IMR-90 (cell line): Measurements from ENCODE around the gene ZNF835. TPM values are rescaled to one million over a fixed set of nuclear protein-coding genes. Genes with fewer than 3 reads are reported as not detected.

ENCODE experiments used
- ATAC-seq: fragments of 200-7000 bp; cut with Tn5 transposase; 2 replicates; pipeline ENCODE4 v1.9.1; 2020; ENCODE audit warnings: low read depth, mild to moderate bottlenecking, moderate library complexity
- BruUV-seq: library from RNA; stranded (reverse); fragments of 400-500 nt; replicated peaks from 2 replicates; lab custom pipeline; 2021; lab: Mats Ljungman, UMichigan
- CTCF ChIA-PET: fragments of 300-600 bp; formaldehyde crosslinking; extraction: SDS; loops from one replicate; lab custom pipeline; 2021; ENCODE audit warnings: antibody characterized with exemption; lab: Yijun Ruan, JAX
- POLR2A ChIA-PET: fragments of 300-600 bp; sonication (Branson Sonifier 250); formaldehyde crosslinking; loops from one replicate; lab custom pipeline; 2022; ENCODE audit warnings: antibody characterized with exemption; ENCODE audit not compliant: unreplicated experiment; lab: Charles Lee
- DNase-seq: peaks from one replicate; pipeline ENCODE4 v3.0.0; 2013
- H2AFZ ChIP-seq: replicated peaks from 2 replicates; pipeline ENCODE3; 2013; ENCODE audit warnings: low read length, mild to moderate bottlenecking; ENCODE audit not compliant: poor library complexity
- H2AK5ac ChIP-seq: 2 replicates; pipeline ENCODE4 v1.6.1; 2013; ENCODE audit warnings: low read depth, low read length, inconsistent platforms
- H2AK9ac ChIP-seq: replicated peaks from 2 replicates; pipeline ENCODE3; 2013; ENCODE audit warnings: mild to moderate bottlenecking, low read depth, low read length, moderate library complexity; ENCODE audit not compliant: poor library complexity
- H2BK120ac ChIP-seq: 2 replicates; pipeline ENCODE4 v1.6.1; 2013; ENCODE audit warnings: low read depth, low read length, inconsistent platforms
- H2BK15ac ChIP-seq: 3 replicates; pipeline ENCODE4 v1.6.1; 2013; ENCODE audit warnings: low read depth, low read length, inconsistent platforms
- H2BK20ac ChIP-seq: 2 replicates; pipeline ENCODE4 v1.6.1; 2013; ENCODE audit warnings: low read depth, mild to moderate bottlenecking, inconsistent platforms, low read length, moderate library complexity
- H2BK5ac ChIP-seq: 2 replicates; pipeline ENCODE4 v1.6.1; 2013; ENCODE audit warnings: mild to moderate bottlenecking, low read depth, low read length, inconsistent platforms; ENCODE audit not compliant: poor library complexity, severe bottlenecking
- H3K14ac ChIP-seq: replicated peaks from 2 replicates; pipeline ENCODE4 v1.6.1; 2013; ENCODE audit warnings: low read depth, low read length, inconsistent platforms
- H3K18ac ChIP-seq: 2 replicates; pipeline ENCODE4 v1.6.1; 2013; ENCODE audit warnings: low read depth, low read length, control low read depth
- H3K23ac ChIP-seq: 2 replicates; pipeline ENCODE4 v1.6.1; 2013; ENCODE audit warnings: low read depth, low read length, inconsistent platforms
- H3K27ac ChIP-seq: 2 replicates; pipeline ENCODE4 v1.5.1; 2013; ENCODE audit warnings: mild to moderate bottlenecking, control low read depth, low read length; ENCODE audit not compliant: insufficient read depth
- H3K27me3 ChIP-seq: 2 replicates; pipeline ENCODE4 v1.6.1; 2013; ENCODE audit warnings: low read length; ENCODE audit not compliant: control insufficient read depth, insufficient read depth
- H3K36me3 ChIP-seq: 2 replicates; pipeline ENCODE4 v1.6.1; 2013; ENCODE audit warnings: low read length, mixed read lengths; ENCODE audit not compliant: control insufficient read depth, insufficient read depth
- H3K4ac ChIP-seq: 2 replicates; pipeline ENCODE4 v1.6.1; 2013; ENCODE audit warnings: low read depth, low read length, inconsistent platforms
- H3K4me1 ChIP-seq: 2 replicates; pipeline ENCODE4 v1.6.1; 2013; ENCODE audit warnings: low read length, mixed read lengths; ENCODE audit not compliant: control insufficient read depth, insufficient read depth
- H3K4me2 ChIP-seq: 2 replicates; pipeline ENCODE4 v1.6.1; 2013; ENCODE audit warnings: low read depth, mild to moderate bottlenecking, control low read depth, low read length, moderate library complexity
- H3K4me3 ChIP-seq: 2 replicates; pipeline ENCODE4 v1.5.1; 2013; ENCODE audit warnings: low read depth, mild to moderate bottlenecking, control low read depth, low read length, moderate library complexity; ENCODE audit not compliant: insufficient read depth
- H3K56ac ChIP-seq: 2 replicates; pipeline ENCODE4 v1.6.1; 2013; ENCODE audit warnings: low read length, inconsistent platforms; ENCODE audit not compliant: insufficient read depth; ENCODE audit errors: extremely low read depth
- H3K79me1 ChIP-seq, 2 experiments: 2 replicates each; pipeline ENCODE4 v1.6.1; 2013; ENCODE audit warnings: low read length in 2 of 2, inconsistent platforms in 1 of 2, low read depth in 1 of 2
- H3K9ac ChIP-seq: 2 replicates; pipeline ENCODE4 v1.6.1; 2013; ENCODE audit warnings: low read depth, low read length, control low read depth
- H3K9me1 ChIP-seq: 2 replicates; pipeline ENCODE4 v1.6.1; 2013; ENCODE audit warnings: low read length, inconsistent platforms; ENCODE audit not compliant: insufficient read depth
- H3K9me3 ChIP-seq: 2 replicates; pipeline ENCODE4 v1.6.1; 2013; ENCODE audit warnings: low read length; ENCODE audit not compliant: control insufficient read depth, insufficient read depth
- H4K20me1 ChIP-seq: 2 replicates; pipeline ENCODE4 v1.6.1; 2013; ENCODE audit warnings: low read length, inconsistent platforms; ENCODE audit not compliant: insufficient read depth
- H4K5ac ChIP-seq: 2 replicates; pipeline ENCODE4 v1.6.1; 2013; ENCODE audit warnings: mild to moderate bottlenecking, low read depth, low read length, control low read depth
- H4K8ac ChIP-seq, 2 experiments: 2 replicates each; pipeline ENCODE4 v1.6.1; 2013; ENCODE audit warnings: low read depth in 2 of 2, low read length in 2 of 2, control low read depth in 1 of 2, inconsistent platforms in 1 of 2
- H4K91ac ChIP-seq: 2 replicates; pipeline ENCODE4 v1.6.1; 2013; ENCODE audit warnings: low read depth, low read length, inconsistent platforms; ENCODE audit not compliant: insufficient read depth
- CHD1 ChIP-seq: IDR thresholded peaks from 2 replicates; pipeline ENCODE4 v1.6.1; 2012; ENCODE audit warnings: low read depth, low read length, improper control_type of control experiment
- FOS ChIP-seq: fragments of 150-350 bp; IDR thresholded peaks from 2 replicates; pipeline ENCODE4 v1.6.1; 2016; ENCODE audit warnings: low read depth, low read length
- MAFK ChIP-seq: IDR thresholded peaks from 2 replicates; pipeline ENCODE4 v1.6.1; 2012; ENCODE audit warnings: low read depth, low read length, improper control_type of control experiment
- MXI1 ChIP-seq: IDR thresholded peaks from 2 replicates; pipeline ENCODE4 v1.6.1; 2012; ENCODE audit warnings: low read depth, mild to moderate bottlenecking, low read length, moderate library complexity, borderline replicate concordance
- NFE2L2 ChIP-seq: fragments of 150-350 bp; IDR thresholded peaks from 2 replicates; pipeline ENCODE4 v1.6.1; 2016; ENCODE audit warnings: low read depth, mild to moderate bottlenecking, low read length
- RCOR1 ChIP-seq: IDR thresholded peaks from 2 replicates; pipeline ENCODE4 v1.6.1; 2012; ENCODE audit warnings: mild to moderate bottlenecking, low read length, improper control_type of control experiment; ENCODE audit not compliant: insufficient replicate concordance
- RFX5 ChIP-seq: IDR thresholded peaks from 2 replicates; pipeline ENCODE4 v1.8.0; 2012; ENCODE audit warnings: low read depth, mild to moderate bottlenecking, low read length, moderate library complexity
- WGBS, 2 experiments: methylation state at CpG; one replicate each; pipeline versions ENCODE4 v1.1.5 to v1.1.7; 2013; ENCODE audit warnings: missing lambda C conversion rate in 2 of 2; ENCODE audit not compliant: insufficient read length in 1 of 2; ENCODE audit errors: extremely low coverage in 2 of 2; 5-methylcytosine and 5-hydroxymethylcytosine counted together
- dilution Hi-C: fragments of 300-500 bp; cut with HindIII; formaldehyde crosslinking; loops from one replicate; pipeline ENCODE4 v1.14.3; 2018; ENCODE audit warnings: low sequenced_read_pairs; ENCODE audit not compliant: unreplicated experiment
- in situ Hi-C: fragments of 300-500 bp; cut with MboI; formaldehyde crosslinking; loops from 3 replicates; pipeline ENCODE4 v1.14.3; 2019; ENCODE audit warnings: low sequenced_read_pairs, inconsistent platforms, mixed read lengths
- intact Hi-C: fragments of 100-400 bp; cut with micrococcal nuclease; formaldehyde crosslinking; loops from 2 replicates; pipeline ENCODE4 v1.10.0; 2022
- polyA plus RNA-seq, 3 experiments: library from polyadenylated mRNA; depleted of rRNA; stranded (reverse); fragments of >200 nt; gene quantifications; 2 replicates each; pipeline ENCODE4 v1.2.3, GENCODE V29; 2012; ENCODE audit warnings: low replicate concordance in 1 of 3
- total RNA-seq: library from RNA; depleted of rRNA; stranded (reverse); fragments of >200 nt; gene quantifications from 2 replicates; pipeline ENCODE4 v1.2.3, GENCODE V29; 2012
- TF ChIP-seq, protein P1 (sequence below): fragments of 150-350 bp; IDR thresholded peaks from 2 replicates; pipeline ENCODE4 v1.6.1; 2016; ENCODE audit warnings: low read depth, mild to moderate bottlenecking, low read length, moderate library complexity, borderline replicate concordance
- TF ChIP-seq, protein P2 (sequence below): conservative IDR thresholded peaks from 2 replicates; pipeline ENCODE4 v1.5.1; 2012; ENCODE audit warnings: mild to moderate bottlenecking, low read depth, low read length, improper control_type of control experiment

ZNF835 gene
- total and polyA plus RNA-seq, 2 of the 4 experiments (the other 2 are of a cell fraction), result not detected

DNA sequence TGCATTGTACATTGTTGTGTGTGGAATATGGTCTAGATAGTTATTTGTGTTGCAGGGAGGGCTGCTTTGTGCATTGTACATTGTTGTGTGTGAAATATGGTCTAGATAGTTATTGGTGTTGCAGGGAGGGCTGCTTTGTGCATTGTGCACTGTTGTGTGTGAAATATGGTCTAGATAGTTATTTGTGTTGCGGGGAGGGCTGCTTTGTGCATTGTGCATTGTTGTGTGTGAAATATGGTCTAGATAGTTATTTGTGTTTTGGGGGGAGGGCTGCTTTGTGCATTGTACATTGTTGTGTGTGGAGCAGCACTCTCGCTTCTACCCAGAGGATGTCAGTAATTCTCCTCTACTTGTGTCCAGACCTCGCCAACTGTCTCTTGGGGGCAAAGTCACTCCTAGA is 36.3 kb upstream of the ZNF835 start:
- Histone ChIP-seq H2BK5ac (no peak overlapping the region), H2AFZ (no peak overlapping the region), H3K56ac (no peak overlapping the region), H2BK20ac (no peak overlapping the region), H2BK15ac (no peak overlapping the region), H4K20me1 (no peaks in the 10 kb centered on the region), H3K18ac (no peak overlapping the region), H3K4me3 (no peak overlapping the region), H4K8ac (no peak overlapping the region), H3K4me2 (no peak overlapping the region), H3K27ac (no peak overlapping the region), H3K79me1 (no peaks in the 10 kb centered on the region), H3K9me3 (peaks cover 16% of the 10 kb centered on the region), H4K5ac (no peak overlapping the region), H3K36me3 (no peaks in the 10 kb centered on the region), H3K4me1 (no peaks in the 10 kb centered on the region), H2AK5ac (no peak overlapping the region), H3K4ac (no peak overlapping the region), H3K9ac (no peak overlapping the region), H3K14ac (no peak overlapping the region), H4K91ac (no peak overlapping the region), H3K9me1 (no peaks in the 10 kb centered on the region), H2AK9ac (no peak overlapping the region), H3K27me3 (no peaks in the 10 kb centered on the region), H3K23ac (no peak overlapping the region), H2BK120ac (no peak overlapping the region)
- POLR2A ChIA-PET, result no interaction called here
- dilution Hi-C loops, result no loop called here
- in situ Hi-C loops, result no loop called here
- TF ChIP-seq CHD1, result no peak
- no peak for TF ChIP-seq MAFK
- TF ChIP-seq, protein P1, sequence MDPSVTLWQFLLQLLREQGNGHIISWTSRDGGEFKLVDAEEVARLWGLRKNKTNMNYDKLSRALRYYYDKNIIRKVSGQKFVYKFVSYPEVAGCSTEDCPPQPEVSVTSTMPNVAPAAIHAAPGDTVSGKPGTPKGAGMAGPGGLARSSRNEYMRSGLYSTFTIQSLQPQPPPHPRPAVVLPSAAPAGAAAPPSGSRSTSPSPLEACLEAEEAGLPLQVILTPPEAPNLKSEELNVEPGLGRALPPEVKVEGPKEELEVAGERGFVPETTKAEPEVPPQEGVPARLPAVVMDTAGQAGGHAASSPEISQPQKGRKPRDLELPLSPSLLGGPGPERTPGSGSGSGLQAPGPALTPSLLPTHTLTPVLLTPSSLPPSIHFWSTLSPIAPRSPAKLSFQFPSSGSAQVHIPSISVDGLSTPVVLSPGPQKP, result no peak
- TF ChIP-seq, protein P2, sequence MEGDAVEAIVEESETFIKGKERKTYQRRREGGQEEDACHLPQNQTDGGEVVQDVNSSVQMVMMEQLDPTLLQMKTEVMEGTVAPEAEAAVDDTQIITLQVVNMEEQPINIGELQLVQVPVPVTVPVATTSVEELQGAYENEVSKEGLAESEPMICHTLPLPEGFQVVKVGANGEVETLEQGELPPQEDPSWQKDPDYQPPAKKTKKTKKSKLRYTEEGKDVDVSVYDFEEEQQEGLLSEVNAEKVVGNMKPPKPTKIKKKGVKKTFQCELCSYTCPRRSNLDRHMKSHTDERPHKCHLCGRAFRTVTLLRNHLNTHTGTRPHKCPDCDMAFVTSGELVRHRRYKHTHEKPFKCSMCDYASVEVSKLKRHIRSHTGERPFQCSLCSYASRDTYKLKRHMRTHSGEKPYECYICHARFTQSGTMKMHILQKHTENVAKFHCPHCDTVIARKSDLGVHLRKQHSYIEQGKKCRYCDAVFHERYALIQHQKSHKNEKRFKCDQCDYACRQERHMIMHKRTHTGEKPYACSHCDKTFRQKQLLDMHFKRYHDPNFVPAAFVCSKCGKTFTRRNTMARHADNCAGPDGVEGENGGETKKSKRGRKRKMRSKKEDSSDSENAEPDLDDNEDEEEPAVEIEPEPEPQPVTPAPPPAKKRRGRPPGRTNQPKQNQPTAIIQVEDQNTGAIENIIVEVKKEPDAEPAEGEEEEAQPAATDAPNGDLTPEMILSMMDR, result no peak
- no peak for TF ChIP-seq FOS
- TF ChIP-seq RCOR1, result no peak
- no peak for TF ChIP-seq RFX5
- no peak for TF ChIP-seq NFE2L2
- TF ChIP-seq MXI1, result no peak
- CTCF ChIA-PET, result no interaction called here
- intact Hi-C loops, result no loop called here
- no CpG with 5 or more reads among the region's 3 CpGs for WGBS, 2 experiments
- no peak for ATAC-seq
- no peak for DNase-seq
- BruUV-seq, result no TSS peak
